ENCODE results near the gene PTPRCAP. TPM values are rescaled to one million over a fixed set of nuclear protein-coding genes. Genes with fewer than 3 reads are reported as not detected.

PTPRCAP gene
- total RNA-seq, 4 donors from 2014 or later, result 13.2 to 78.9 (median 53.9) TPM

GRCh38 chr11:67408437-67409200 is 28.9 kb downstream of the PTPRCAP start:
- Histone ChIP-seq H3K4me1 (peaks cover 0 to 12% (median 3%) of the 10 kb centered on the region in 4 donors), H3K36me3 (no peaks in the 10 kb centered on the region), H3K27ac (peak overlapping the region; percentile 61 to 77 (median 68)), H3K9me3 (no peaks in the 10 kb centered on the region), H3K4me3 (no peak overlapping the region), H3K27me3 (peaks cover 26% of the 10 kb centered on the region)
- 71% methylated on average over 13 of the region's 18 CpGs; no CpG with 5 or more reads in 1 of the 2 donors for WGBS, 2 donors (ENCODE audit: low coverage in 1 of 2)
- no peak for DNase-seq
- intact Hi-C loops (cut with DNase I; ENCODE audit: low total_unique reads) (no loop called here), in situ Hi-C loops (cut with MboI; ENCODE audit: low pct_ligation_motif_present in 1 of 4, low pct_unique_long_range_greater_than_20kb in 1 of 4, low sequenced_read_pairs in 3 of 4) (no loop called here)
- TF ChIP-seq, protein P1, sequence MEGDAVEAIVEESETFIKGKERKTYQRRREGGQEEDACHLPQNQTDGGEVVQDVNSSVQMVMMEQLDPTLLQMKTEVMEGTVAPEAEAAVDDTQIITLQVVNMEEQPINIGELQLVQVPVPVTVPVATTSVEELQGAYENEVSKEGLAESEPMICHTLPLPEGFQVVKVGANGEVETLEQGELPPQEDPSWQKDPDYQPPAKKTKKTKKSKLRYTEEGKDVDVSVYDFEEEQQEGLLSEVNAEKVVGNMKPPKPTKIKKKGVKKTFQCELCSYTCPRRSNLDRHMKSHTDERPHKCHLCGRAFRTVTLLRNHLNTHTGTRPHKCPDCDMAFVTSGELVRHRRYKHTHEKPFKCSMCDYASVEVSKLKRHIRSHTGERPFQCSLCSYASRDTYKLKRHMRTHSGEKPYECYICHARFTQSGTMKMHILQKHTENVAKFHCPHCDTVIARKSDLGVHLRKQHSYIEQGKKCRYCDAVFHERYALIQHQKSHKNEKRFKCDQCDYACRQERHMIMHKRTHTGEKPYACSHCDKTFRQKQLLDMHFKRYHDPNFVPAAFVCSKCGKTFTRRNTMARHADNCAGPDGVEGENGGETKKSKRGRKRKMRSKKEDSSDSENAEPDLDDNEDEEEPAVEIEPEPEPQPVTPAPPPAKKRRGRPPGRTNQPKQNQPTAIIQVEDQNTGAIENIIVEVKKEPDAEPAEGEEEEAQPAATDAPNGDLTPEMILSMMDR (IDR thresholded peaks at IDR 0.05), result no peak
- no peak for TF ChIP-seq EP300 (IDR thresholded peaks at IDR 0.05; ENCODE audit: low read depth)
- TF ChIP-seq POLR2A (IDR thresholded peaks at IDR 0.05), result no peak
- TF ChIP-seq POLR2AphosphoS5 (IDR thresholded peaks at IDR 0.05), result no peak

DNA sequence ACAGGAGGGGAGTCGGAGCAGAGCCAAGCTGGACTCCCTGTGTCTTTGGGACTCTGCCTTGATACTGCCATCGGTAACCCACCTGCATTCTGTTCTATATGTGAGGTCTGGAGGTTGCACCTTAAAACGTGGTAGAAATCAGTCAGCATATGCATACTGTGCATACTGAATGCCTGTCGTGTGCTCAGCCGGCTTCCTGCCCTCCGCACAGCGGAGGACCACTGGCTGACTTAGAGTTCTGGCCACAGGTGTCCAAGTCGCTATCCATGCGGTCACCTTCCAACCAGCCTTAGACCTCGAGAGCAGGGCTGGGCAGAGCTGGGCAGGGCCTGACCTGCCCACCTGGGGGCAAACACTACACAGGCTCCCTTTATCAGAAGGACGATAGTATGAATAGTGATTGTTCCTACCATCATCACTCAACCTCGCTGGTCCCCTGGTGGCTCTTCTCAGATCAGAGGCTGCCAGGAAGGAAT is 29.8 kb downstream of the PTPRCAP start:
- WGBS, 2 donors (ENCODE audit: low coverage in 1 of 2), result 65% methylated on average over 12 of the region's 12 CpGs; no CpG with 5 or more reads in 1 of the 2 donors
- no peak for DNase-seq
- no peak for TF ChIP-seq POLR2A (IDR thresholded peaks at IDR 0.05)
- TF ChIP-seq, protein P1 (IDR thresholded peaks at IDR 0.05), result no peak
- TF ChIP-seq EP300 (IDR thresholded peaks at IDR 0.05; ENCODE audit: low read depth), result no peak
- TF ChIP-seq POLR2AphosphoS5 (IDR thresholded peaks at IDR 0.05), result no peak
- Histone ChIP-seq H3K9me3 (no peaks in the 10 kb centered on the region), H3K27ac (peak overlapping the region; percentile 61 to 77 (median 68)), H3K27me3 (peaks cover 21% of the 10 kb centered on the region), H3K4me1 (peaks cover 0 to 13% (median 4%) of the 10 kb centered on the region in 4 donors), H3K4me3 (no peak overlapping the region), H3K36me3 (no peaks in the 10 kb centered on the region)
- in situ Hi-C loops (cut with MboI; ENCODE audit: low pct_ligation_motif_present in 1 of 4, low pct_unique_long_range_greater_than_20kb in 1 of 4, low sequenced_read_pairs in 3 of 4), result no loop called here
- intact Hi-C loops (cut with DNase I; ENCODE audit: low total_unique reads), result no loop called here

GRCh38 chr11:67406969-67407687 is 30.4 kb downstream of the PTPRCAP start:
- H3K36me3 ChIP-seq, result no peaks in the 10 kb centered on the region
- TF ChIP-seq, protein P1 (IDR thresholded peaks at IDR 0.05), result no peak
- no peak for TF ChIP-seq POLR2A (IDR thresholded peaks at IDR 0.05)
- no peak for TF ChIP-seq EP300 (IDR thresholded peaks at IDR 0.05; ENCODE audit: low read depth)
- no peak for TF ChIP-seq POLR2AphosphoS5 (IDR thresholded peaks at IDR 0.05)
- no peaks in the 10 kb centered on the region for H3K9me3 ChIP-seq
- H3K27me3 ChIP-seq, result peaks cover 17% of the 10 kb centered on the region
- H3K4me3 ChIP-seq, result no peak overlapping the region
- WGBS, 2 donors (ENCODE audit: low coverage in 1 of 2), result 17 to 47% methylated on average over 2 to 12 of the region's 12 CpGs
- intact Hi-C loops (cut with DNase I; ENCODE audit: low total_unique reads), result no loop called here
- peak overlapping the region; percentile 2 to 77 (median 68) for H3K27ac ChIP-seq
- no peak for DNase-seq
- peaks cover 4 to 19% (median 10%) of the 10 kb centered on the region in 4 donors for H3K4me1 ChIP-seq
- in situ Hi-C loops (cut with MboI; ENCODE audit: low pct_ligation_motif_present in 1 of 4, low pct_unique_long_range_greater_than_20kb in 1 of 4, low sequenced_read_pairs in 3 of 4), result no loop called here

DNA sequence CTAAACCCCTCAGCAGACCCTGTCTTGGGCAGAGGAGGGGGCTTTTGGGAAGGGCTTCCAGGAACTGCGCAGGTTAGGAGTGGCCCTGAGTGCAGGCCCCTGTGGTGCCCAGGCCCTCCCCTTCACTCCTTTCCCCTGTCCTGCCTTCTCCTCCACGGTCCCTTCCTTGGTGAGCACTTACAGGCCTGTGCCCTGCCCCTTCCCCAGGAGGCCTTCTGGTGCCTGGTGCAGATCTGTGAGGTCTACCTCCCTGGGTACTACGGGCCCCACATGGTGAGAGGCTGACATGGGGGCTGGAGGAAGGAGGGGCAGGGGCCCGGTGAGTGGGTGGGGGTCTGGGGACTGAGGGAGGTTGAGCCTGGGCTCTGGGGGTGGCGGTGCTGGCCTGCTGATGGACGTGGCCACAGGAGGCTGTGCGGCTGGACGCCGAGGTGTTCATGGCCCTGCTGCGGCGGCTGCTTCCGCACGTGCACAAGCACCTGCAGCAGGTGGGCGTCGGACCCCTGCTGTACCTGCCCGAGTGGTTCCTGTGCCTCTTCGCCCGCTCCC is 31.0 kb downstream of the PTPRCAP start:
- in situ Hi-C loops (cut with MboI; ENCODE audit: low pct_ligation_motif_present in 1 of 4, low pct_unique_long_range_greater_than_20kb in 1 of 4, low sequenced_read_pairs in 3 of 4) (no loop called here), intact Hi-C loops (cut with DNase I; ENCODE audit: low total_unique reads) (no loop called here)
- Histone ChIP-seq H3K4me1 (peaks cover 5 to 21% (median 12%) of the 10 kb centered on the region in 4 donors), H3K27ac (peak overlapping the region in 2 of 4 donors; percentile 2 to 77), H3K4me3 (no peak overlapping the region), H3K27me3 (peaks cover 14% of the 10 kb centered on the region), H3K9me3 (no peaks in the 10 kb centered on the region), H3K36me3 (no peaks in the 10 kb centered on the region)
- no peak for TF ChIP-seq POLR2AphosphoS5 (IDR thresholded peaks at IDR 0.05)
- TF ChIP-seq, protein P1 (IDR thresholded peaks at IDR 0.05), result no peak
- no peak for TF ChIP-seq EP300 (IDR thresholded peaks at IDR 0.05; ENCODE audit: low read depth)
- TF ChIP-seq POLR2A (IDR thresholded peaks at IDR 0.05), result no peak
- no peak for DNase-seq
- WGBS, 2 donors (ENCODE audit: low coverage in 1 of 2), result 79% methylated on average over 18 of the region's 18 CpGs; no CpG with 5 or more reads in 1 of the 2 donors

Data from transverse colon (tissue), 4 donors.